ENCODE results near the gene SYTL3. TPM values are rescaled to one million over a fixed set of nuclear protein-coding genes. Genes with fewer than 3 reads are reported as not detected.

Gene SYTL3
- total RNA-seq, 1 donor from 2014 or later = 5.7 TPM

DNA sequence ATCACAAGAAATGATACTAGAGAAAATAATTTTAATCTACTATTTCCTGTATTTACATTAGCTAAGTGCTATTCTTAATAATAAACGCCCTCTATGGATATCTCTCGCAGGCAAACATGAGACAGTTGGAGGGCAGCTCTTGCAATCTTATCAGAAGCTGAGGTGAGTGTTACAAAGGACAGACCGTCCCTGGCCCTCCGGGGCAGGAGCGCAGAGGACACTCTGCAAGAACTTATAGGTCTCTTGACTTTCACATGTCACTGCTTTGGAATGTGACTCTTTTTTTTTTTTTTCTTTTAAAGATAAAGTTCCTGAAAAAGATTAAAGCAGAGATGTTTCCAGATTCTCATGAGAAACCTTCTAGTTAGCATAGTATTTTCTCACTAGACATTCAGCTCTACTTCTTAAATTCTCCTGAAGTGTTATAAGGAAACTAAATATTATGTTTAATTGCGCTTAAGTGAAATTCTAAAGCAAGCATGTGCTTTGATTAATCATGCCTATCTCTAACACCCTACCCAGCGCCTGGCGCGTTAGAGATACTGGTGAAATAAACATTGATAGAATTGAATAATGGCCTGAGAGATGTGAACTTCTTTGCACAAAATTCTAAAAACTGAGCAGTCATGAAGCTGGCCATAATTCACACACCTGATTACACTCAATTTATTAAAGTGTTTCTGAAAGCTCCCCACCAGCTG lies 57.4 kb downstream of the SYTL3 start:
- DNase-seq (ENCODE audit: low spot score) = no peak
- intact Hi-C loops (cut with DNase I) = loop anchor here (5.0 to 10.0 kb wide), 4 partner anchors 65 to 428 kb away; partner anchors contain the start of gene DYNLT1

GRCh38 chr6:158707821-158708195 lies 58.0 kb downstream of the SYTL3 start:
- no peak for DNase-seq (ENCODE audit: low spot score)
- intact Hi-C loops (cut with DNase I) = loop anchor here (5.0 to 10.0 kb wide), 4 partner anchors 66 to 427 kb away; partner anchors contain the start of gene DYNLT1

DNA sequence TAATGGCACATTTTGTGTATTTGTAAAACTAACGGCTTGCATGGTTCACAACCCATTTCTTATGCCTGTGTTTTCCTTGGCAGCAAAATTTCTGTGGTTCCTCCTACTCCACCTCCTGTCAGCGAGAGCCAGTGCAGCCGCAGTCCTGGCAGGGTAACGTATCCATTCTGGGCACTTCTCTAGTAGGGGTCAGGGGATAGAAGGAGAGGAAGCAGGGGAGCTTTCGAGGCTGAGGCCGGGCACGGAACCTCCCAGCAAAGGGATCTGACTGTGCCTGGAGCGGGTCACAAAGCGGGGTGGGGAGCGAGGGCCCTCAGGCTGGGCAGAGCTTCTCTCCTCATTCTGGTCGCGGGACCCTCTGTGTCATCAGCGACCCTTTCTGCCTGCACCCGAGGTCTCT lies 58.4 kb downstream of the SYTL3 start:
- intact Hi-C loops (cut with DNase I) = loop anchor here (5.0 to 10.0 kb wide), 4 partner anchors 66 to 427 kb away; partner anchors contain the start of gene DYNLT1
- DNase-seq (ENCODE audit: low spot score) = no peak

- no peak for DNase-seq (ENCODE audit: low spot score)
- intact Hi-C loops (cut with DNase I) = loop anchor here (5.0 to 10.0 kb wide), 4 partner anchors 68 to 425 kb away; partner anchors contain the start of gene DYNLT1
These were observed 60.0 kb downstream of the SYTL3 start for GRCh38 chr6:158709809-158710208.

DNA sequence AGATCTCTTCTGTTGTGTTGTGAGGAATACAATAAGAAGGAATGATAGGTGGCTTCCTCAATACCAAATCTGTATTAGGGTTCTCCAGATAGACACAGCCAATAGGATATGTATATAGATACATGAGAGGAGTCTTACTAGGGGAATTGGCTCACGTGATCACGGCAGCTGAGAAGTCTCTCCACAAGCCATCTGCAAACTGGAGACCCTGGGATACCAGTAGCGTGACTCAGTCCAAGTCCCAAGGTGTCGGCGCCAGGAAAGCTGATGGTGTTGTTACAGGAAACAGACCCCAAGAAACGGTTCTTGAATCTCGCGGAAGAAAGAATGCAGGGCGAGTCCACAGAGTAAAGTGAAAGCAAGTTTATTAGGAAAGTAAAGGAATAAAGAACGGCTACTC lies 61.4 kb downstream of the SYTL3 start:
- no peak for DNase-seq (ENCODE audit: low spot score)

DNA sequence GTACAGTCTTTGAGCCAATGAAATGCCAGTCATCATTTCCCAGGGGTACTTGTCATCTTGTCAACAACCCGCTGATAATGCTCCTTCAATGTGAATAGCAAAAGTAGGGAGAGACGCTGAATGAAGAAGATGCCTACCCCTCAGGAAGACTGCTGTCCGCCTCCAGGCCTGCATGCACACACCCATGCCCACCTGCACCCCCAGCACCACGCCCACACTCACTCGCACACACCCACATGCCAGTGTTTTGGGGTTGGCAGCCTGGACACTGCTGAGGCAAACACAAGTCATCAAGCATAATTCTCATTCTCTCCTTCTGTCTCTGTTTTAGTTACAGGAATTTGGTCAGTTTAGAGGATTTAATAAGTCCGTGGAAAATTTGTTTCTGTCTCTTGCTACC lies 63.6 kb downstream of the SYTL3 start:
- no peak for DNase-seq (ENCODE audit: low spot score)
- intact Hi-C loops (cut with DNase I) = no loop called here

More for the DNA sequence above, 61.4 kb downstream of the SYTL3 start:
- intact Hi-C loops (cut with DNase I) = no loop called here

DNA sequence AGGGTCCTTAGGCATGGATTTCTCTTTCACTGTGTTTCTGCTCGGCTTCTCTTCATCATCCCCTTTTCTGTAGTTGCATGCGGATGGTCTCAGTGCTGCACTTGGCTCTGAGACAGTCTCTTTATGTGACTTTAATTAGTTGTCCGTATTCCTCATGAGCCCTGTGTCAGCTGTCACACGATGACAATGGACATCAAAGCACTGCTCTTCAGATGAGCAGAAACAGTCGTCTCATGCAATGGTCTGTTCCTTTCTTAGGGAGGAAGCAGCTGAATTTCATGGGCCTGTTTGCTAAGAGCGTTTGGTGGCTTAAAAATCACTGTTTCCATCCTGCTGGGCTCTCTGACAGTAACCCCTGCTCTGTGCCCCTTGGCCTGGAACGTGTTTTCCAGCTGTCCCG lies 64.9 kb downstream of the SYTL3 start:
- intact Hi-C loops (cut with DNase I) = no loop called here
- DNase-seq (ENCODE audit: low spot score) = no peak

DNA sequence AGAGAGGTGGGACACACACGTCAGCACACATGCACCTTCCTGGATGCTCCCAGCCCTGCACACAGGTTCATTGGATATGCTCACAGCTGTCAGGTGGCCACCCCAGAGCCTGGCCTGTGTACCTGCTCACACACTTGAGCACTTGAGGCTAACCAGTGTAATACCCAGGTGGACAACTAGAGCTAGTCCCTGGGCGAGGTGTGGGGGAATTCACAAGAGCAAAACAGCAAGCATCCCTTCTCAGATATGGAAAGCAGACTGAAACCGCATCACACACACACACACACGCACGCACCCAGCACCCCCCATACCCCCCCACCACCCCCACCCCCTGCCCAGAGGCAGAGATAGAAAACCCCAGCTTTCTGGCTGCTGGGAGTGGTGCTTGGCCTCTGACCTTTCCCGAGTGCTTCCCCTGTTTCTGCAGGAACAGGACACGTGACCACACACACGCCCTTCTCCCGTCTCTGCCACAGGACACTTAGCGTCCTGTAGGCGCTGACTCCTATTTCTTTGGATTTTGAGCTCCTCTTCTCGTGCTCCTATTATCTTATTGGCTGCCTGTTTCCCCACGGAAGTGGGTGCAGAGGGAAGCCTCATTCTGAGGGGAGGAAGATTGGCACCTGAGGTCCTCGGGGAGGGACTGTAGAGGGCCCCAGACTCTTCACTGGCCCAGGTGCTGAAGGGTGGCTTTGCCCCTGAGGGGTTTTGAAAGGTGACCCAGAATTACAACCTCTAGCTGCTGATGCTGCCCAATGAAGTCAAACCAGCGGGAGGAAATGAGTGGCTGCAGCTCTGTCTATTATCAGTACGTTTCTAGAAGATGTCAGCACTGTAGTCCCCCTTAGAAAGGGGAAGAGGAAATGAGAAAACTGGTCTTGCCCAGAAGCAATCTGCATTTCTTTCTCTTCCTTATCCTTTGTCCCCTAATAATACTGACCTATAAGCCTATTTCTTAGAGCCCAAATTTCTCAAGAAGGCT lies 65.8 kb downstream of the SYTL3 start:
- no peak for DNase-seq (ENCODE audit: low spot score)
- intact Hi-C loops (cut with DNase I) = no loop called here

- intact Hi-C loops (cut with DNase I) = no loop called here
- no peak for DNase-seq (ENCODE audit: low spot score)
These were observed 67.8 kb downstream of the SYTL3 start for GRCh38 chr6:158717341-158718330.

GRCh38 chr6:158718461-158719046 lies 68.7 kb downstream of the SYTL3 start:
- no peak for DNase-seq (ENCODE audit: low spot score)

DNA sequence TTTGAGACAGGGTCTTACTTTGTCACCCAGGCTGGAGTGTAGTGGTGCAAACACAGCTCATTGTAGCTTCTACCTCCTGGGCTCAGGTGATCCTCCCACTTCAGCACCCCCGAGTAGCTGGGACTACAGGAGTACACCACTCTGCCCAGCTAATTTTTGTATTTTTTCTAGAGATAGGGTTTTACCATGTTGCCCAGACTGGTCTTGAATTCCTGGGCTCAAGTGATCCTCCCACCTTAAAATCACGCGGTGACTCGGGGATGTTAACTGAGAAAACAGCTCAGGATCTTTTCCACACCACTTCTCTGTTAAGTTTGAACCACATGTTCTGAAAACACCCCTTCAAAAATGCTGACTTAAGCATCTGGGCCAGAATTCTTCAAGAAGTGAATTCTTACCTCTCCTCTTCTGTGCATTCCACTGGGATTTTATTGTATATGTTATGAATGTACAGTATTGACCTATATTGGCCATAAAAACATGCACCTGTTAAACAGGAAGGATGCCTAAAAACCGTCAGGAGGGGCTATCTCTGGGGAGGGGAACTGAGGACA lies 72.4 kb downstream of the SYTL3 start:
- intact Hi-C loops (cut with DNase I) = no loop called here
- no peak for DNase-seq (ENCODE audit: low spot score)

More at GRCh38 chr6:158718461-158719046, 68.7 kb downstream of the SYTL3 start:
- intact Hi-C loops (cut with DNase I) = no loop called here

DNA sequence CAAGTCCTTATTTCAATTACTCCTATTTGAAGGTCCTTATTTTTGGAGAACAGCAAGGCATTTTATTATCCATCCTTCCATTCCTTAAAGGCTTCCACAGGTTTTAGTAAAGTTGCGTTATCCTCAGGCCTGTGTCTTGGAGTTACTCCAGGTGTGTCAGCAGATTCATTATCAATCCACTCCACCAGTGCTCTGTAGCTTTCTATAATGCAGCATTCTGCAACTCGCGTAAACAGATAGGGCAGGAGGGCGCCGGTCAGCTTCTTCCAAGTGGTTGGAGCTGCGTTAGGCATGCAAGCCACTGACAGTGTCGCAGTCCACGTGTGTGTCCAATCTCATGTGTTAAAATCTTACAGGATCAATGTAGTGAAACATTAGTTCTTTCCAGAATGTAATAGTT lies 75.8 kb downstream of the SYTL3 start:
- DNase-seq (ENCODE audit: low spot score) = no peak
- intact Hi-C loops (cut with DNase I) = no loop called here

DNA sequence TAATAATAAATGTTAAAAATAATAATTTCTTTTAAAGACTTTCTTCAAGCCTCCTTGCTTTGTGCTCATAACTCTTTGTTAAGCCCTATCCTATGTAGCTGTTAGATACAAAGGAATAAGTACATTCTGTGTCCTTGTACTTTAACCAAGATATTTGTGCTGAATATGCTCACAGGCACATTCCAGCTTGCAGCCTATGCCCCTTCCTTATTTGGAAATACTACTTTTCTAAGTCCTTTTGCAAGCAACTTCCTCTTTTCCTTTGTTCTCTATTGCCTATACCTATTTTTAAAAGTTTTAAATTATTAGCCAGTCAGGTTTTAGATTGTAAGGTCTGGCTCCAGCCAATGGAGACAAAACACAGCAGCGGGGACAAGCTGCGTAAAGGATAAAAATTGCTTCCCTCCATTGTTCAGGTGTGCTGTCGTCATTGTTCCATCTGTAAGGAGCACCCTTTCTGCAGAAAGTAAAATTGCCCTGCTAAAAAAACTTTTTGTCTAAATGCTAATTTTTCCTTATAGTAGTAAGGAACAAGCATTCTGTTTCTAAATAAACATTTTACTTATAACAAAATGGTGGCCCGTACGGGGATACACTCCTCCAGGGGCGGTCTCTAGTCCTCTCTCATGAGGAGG lies 80.2 kb downstream of the SYTL3 start:
- intact Hi-C loops (cut with DNase I) = no loop called here
- DNase-seq (ENCODE audit: low spot score) = no peak

DNA sequence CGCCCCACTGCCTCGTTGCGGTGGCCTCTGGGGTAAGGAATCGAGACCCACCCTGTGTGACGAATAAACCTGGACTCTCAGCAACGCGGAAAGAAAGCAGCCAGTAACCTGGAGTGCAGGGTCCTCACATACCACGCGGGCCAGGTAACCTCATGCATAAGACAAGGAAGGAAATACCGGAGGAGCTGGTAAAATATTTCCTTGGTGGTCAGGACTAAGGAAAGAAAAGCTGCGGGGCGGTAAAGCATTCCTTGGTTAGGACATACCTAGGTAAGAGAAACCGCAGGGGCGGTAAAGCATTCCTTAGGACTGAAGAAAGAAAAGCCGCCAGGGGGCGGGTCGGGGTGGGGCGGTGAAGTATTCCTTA lies 80.7 kb downstream of the SYTL3 start:
- DNase-seq (ENCODE audit: low spot score) = no peak
- intact Hi-C loops (cut with DNase I) = no loop called here

DNA sequence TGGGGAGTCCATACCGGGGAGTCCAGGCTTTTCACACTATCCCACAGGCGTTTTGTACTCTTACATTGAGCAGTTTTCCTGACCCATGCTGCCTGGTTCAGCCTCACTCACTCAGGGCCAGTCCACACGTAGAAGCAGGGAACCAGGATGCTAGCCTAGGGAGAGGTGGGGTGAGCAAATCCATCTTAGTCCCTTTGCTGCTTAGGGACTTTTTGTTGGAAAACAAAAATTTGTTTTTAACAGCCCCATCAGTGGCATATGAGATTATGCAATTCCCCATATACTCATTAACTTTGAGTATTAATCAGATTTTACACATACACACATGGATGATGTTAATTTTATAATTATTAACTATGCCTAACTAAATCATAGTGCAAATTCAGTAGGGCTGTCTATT lies 85.2 kb downstream of the SYTL3 start:
- intact Hi-C loops (cut with DNase I) = no loop called here

GRCh38 chr6:158737082-158737709 lies 87.3 kb downstream of the SYTL3 start:
- no peak for DNase-seq (ENCODE audit: low spot score)
- intact Hi-C loops (cut with DNase I) = no loop called here

More for the DNA sequence above, 85.2 kb downstream of the SYTL3 start:
- no peak for DNase-seq (ENCODE audit: low spot score)

GRCh38 chr6:158737710-158738615 lies 88.1 kb downstream of the SYTL3 start:
- no peak for DNase-seq (ENCODE audit: low spot score)
- intact Hi-C loops (cut with DNase I) = no loop called here
